ENCODE measurements around the gene MYD88. TPM values are rescaled to one million over a fixed set of nuclear protein-coding genes. Genes with fewer than 3 reads are reported as not detected.

Gene MYD88
- polyA plus RNA-seq, 1 donor (not counting 4 experiments of a cell fraction or from before 2014, with no cell fraction given) = 44.0 TPM

DNA sequence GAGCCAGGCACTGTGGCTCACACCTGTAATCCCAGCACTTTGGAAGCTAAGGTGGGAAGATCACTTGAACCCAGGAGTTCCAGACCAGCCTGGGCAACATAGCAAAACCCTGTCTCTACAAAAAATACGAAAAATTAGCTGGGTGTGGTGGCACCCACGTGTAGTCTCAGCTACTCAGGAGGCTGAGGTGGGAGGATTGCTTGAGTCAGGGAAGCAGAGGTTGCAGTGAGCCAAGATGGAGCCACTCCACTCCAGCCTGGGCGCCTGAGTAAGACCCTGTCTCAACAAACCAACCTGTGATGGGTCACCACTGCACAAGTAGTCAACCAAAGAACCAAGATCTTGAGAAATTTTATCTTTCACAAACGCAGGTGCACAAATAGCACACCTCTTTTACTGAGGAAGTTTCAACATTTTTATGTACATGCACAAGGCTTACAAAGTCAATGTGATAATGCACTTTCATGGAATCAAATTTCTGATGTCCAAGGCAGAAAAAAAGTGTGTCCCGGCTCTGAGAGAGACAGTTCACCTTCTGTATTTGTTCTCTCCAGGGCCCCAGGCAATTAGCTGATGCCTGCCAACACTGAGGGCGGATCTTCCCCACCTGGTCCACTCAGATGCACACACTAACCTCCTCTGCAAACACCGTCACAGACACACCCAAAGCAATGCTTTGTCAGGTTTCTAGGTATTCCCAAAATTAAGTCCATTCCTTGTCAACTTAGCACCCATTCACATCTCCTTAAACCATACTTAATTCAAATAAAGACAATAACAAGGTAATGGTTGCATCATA lies 13.9 kb upstream of the MYD88 start:
- TF ChIP-seq, protein P1, sequence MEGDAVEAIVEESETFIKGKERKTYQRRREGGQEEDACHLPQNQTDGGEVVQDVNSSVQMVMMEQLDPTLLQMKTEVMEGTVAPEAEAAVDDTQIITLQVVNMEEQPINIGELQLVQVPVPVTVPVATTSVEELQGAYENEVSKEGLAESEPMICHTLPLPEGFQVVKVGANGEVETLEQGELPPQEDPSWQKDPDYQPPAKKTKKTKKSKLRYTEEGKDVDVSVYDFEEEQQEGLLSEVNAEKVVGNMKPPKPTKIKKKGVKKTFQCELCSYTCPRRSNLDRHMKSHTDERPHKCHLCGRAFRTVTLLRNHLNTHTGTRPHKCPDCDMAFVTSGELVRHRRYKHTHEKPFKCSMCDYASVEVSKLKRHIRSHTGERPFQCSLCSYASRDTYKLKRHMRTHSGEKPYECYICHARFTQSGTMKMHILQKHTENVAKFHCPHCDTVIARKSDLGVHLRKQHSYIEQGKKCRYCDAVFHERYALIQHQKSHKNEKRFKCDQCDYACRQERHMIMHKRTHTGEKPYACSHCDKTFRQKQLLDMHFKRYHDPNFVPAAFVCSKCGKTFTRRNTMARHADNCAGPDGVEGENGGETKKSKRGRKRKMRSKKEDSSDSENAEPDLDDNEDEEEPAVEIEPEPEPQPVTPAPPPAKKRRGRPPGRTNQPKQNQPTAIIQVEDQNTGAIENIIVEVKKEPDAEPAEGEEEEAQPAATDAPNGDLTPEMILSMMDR (optimal IDR thresholded peaks at IDR 0.05 in 1 of 3, IDR thresholded peaks at IDR 0.05 in 1 of 3, conservative IDR thresholded peaks at IDR 0.05 in 1 of 3; ENCODE audit: extremely low read depth in 1 of 3, insufficient read depth in 2 of 3, low read length in 3 of 3) = no peak
- no peak for TF ChIP-seq EZH2 (IDR thresholded peaks at IDR 0.05; ENCODE audit: low read length)
- H3K9me1 ChIP-seq (ENCODE audit: control insufficient read depth, extremely low read depth, insufficient read depth, low read length) = no peaks in the 10 kb centered on the region
- H3K4me3 ChIP-seq (ENCODE audit: control insufficient read depth in 2 of 3, extremely low read depth in 1 of 3, insufficient read depth in 2 of 3, low read depth in 1 of 3, low read length in 3 of 3) = no peak overlapping the region
- no peaks in the 10 kb centered on the region for H3K4me1 ChIP-seq (ENCODE audit: control insufficient read depth, extremely low read depth, insufficient read depth, low read length)
- FAIRE-seq = no peak
- no peak overlapping the region for H2AFZ ChIP-seq (ENCODE audit: control insufficient read depth, low read length)
- DNase-seq (ENCODE audit: low read depth, low spot score) = no peak
- H4K20me1 ChIP-seq (ENCODE audit: control insufficient read depth, extremely low read depth, insufficient read depth, low read length) = no peaks in the 10 kb centered on the region
- no peaks in the 10 kb centered on the region for H3K27me3 ChIP-seq (ENCODE audit: control insufficient read depth, extremely low read depth, insufficient read depth, low read length)
- no peak overlapping the region for H3K4me2 ChIP-seq (ENCODE audit: control insufficient read depth, extremely low read depth, insufficient read depth, low read depth, low read length)
- H3K9ac ChIP-seq (ENCODE audit: control insufficient read depth, extremely low read depth, insufficient read depth, low read length) = no peak overlapping the region
- no peak overlapping the region for H3K27ac ChIP-seq (ENCODE audit: control insufficient read depth, insufficient read depth, low read length)
- H3K9me3 ChIP-seq (ENCODE audit: control insufficient read depth, low read depth, low read length) = no peaks in the 10 kb centered on the region
- H3K79me2 ChIP-seq (ENCODE audit: control insufficient read depth, insufficient read depth, low read length) = no peaks in the 10 kb centered on the region
- H3K36me3 ChIP-seq (ENCODE audit: control insufficient read depth in 2 of 2, extremely low read depth in 1 of 2, insufficient read depth in 2 of 2, low read length in 2 of 2) = peaks cover 53 to 60% of the 10 kb centered on the region in 2 experiments
- dilution Hi-C loops (cut with MboI; ENCODE audit: extremely low pct_ligation_motif_present, low sequenced_read_pairs) = no loop called here

DNA sequence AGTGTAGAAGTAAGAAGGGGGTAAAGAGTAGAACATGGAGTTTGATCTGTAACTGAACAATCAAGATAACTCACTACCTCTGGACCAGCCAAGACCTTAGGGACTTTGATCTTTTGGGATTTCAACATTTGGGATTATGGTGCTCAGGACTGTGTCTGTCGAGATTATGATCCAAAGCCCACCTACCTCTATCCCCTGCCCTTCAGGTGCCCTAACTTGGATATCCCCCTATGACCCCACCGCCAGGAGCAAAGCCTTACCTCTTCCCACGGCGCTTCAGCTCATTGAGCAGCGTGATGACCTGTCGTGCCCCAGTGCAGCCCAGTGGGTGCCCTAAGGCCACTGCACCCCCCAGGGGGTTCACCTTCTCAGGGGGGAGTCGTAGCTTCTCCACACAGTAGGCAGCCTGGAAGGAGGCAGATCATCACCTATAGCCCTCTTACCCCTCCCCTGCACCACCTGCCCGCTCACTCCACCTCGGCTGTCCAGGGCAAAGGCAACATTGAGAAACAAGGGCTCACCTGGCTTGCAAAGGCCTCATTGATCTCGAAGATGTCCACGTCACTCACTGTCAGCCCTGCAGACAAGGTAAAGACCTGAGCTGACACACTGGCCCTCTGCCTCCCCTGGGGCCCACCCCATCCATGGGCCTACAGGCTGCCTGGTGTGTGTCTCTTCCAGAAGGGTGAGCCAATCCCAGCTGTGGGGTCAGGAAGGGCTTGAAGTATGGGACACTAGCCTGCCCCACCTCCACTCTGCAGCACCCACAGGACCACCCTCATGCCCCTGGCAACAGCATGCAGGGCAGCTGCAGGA lies 12.9 kb upstream of the MYD88 start:
- Histone ChIP-seq H3K4me2 (ENCODE audit: control insufficient read depth, extremely low read depth, insufficient read depth, low read depth, low read length) (no peak overlapping the region), H2AFZ (ENCODE audit: control insufficient read depth, low read length) (no peak overlapping the region), H3K4me1 (ENCODE audit: control insufficient read depth, extremely low read depth, insufficient read depth, low read length) (no peaks in the 10 kb centered on the region), H3K27ac (ENCODE audit: control insufficient read depth, insufficient read depth, low read length) (no peak overlapping the region), H3K36me3 (ENCODE audit: control insufficient read depth in 2 of 2, extremely low read depth in 1 of 2, insufficient read depth in 2 of 2, low read length in 2 of 2) (peaks cover 56 to 64% of the 10 kb centered on the region in 2 experiments), H3K79me2 (ENCODE audit: control insufficient read depth, insufficient read depth, low read length) (no peaks in the 10 kb centered on the region), H3K27me3 (ENCODE audit: control insufficient read depth, extremely low read depth, insufficient read depth, low read length) (no peaks in the 10 kb centered on the region), H3K4me3 (ENCODE audit: control insufficient read depth in 2 of 3, extremely low read depth in 1 of 3, insufficient read depth in 2 of 3, low read depth in 1 of 3, low read length in 3 of 3) (no peak overlapping the region), H4K20me1 (ENCODE audit: control insufficient read depth, extremely low read depth, insufficient read depth, low read length) (no peaks in the 10 kb centered on the region), H3K9me1 (ENCODE audit: control insufficient read depth, extremely low read depth, insufficient read depth, low read length) (no peaks in the 10 kb centered on the region), H3K9ac (ENCODE audit: control insufficient read depth, extremely low read depth, insufficient read depth, low read length) (no peak overlapping the region), H3K9me3 (ENCODE audit: control insufficient read depth, low read depth, low read length) (no peaks in the 10 kb centered on the region)
- no peak for FAIRE-seq
- dilution Hi-C loops (cut with MboI; ENCODE audit: extremely low pct_ligation_motif_present, low sequenced_read_pairs) = no loop called here
- TF ChIP-seq, protein P1 (optimal IDR thresholded peaks at IDR 0.05 in 1 of 3, IDR thresholded peaks at IDR 0.05 in 1 of 3, conservative IDR thresholded peaks at IDR 0.05 in 1 of 3; ENCODE audit: extremely low read depth in 1 of 3, insufficient read depth in 2 of 3, low read length in 3 of 3) = no peak
- TF ChIP-seq EZH2 (IDR thresholded peaks at IDR 0.05; ENCODE audit: low read length) = no peak
- no peak for DNase-seq (ENCODE audit: low read depth, low spot score)
